Panc1 (cell line): Measurements from ENCODE around the gene ALOX12. TPM values are rescaled to one million over a fixed set of nuclear protein-coding genes. Genes with fewer than 3 reads are reported as not detected.

Experiments
- ATAC-seq: fragments of 200-7000 bp; cut with Tn5 transposase; 2 replicates; pipeline ENCODE4 v1.9.1; 2020; ENCODE audit warnings: mild to moderate bottlenecking, moderate library complexity
- BruUV-seq: library from RNA; stranded (reverse); fragments of 400-500 nt; replicated peaks from 2 replicates; lab custom pipeline; 2021; lab: Mats Ljungman, UMichigan
- CTCF ChIA-PET: fragments of 300-600 bp; sonication (Branson Sonifier 250); formaldehyde crosslinking; loops from one replicate; lab custom pipeline; 2022; ENCODE audit warnings: antibody characterized with exemption; lab: Charles Lee
- POLR2A ChIA-PET: fragments of 300-600 bp; sonication (Branson Sonifier 250); formaldehyde crosslinking; loops from one replicate; lab custom pipeline; 2022; ENCODE audit warnings: antibody characterized with exemption; lab: Charles Lee
- DNase-seq: peaks from one replicate; pipeline ENCODE4 v3.0.0-alpha.2; 2010; ENCODE audit warnings: low read depth, low spot score
- H3K27ac ChIP-seq: 2 replicates; pipeline ENCODE4 v1.5.1; 2011; ENCODE audit warnings: mild to moderate bottlenecking, low read length, inconsistent platforms
- H3K27me3 ChIP-seq: fragments of 200-500 bp; sonication (Bioruptor generic); 2 replicates; pipeline ENCODE4 v1.6.0; 2014; ENCODE audit warnings: low read length, inconsistent platforms; ENCODE audit not compliant: control insufficient read depth, insufficient read depth
- H3K36me3 ChIP-seq: fragments of 200-500 bp; sonication (Bioruptor generic); 2 replicates; pipeline ENCODE4 v1.5.1; 2014; ENCODE audit warnings: inconsistent platforms, mild to moderate bottlenecking, low read length, moderate library complexity; ENCODE audit not compliant: control insufficient read depth, insufficient read depth
- H3K4me1 ChIP-seq: 2 replicates; pipeline ENCODE4 v1.5.1; 2011; ENCODE audit warnings: inconsistent platforms, mild to moderate bottlenecking, low read length, moderate library complexity; ENCODE audit not compliant: control insufficient read depth, insufficient read depth
- H3K4me3 ChIP-seq, 2 experiments: 2 replicates each; pipeline ENCODE4 v1.5.1; 2011 to 2012; ENCODE audit warnings: low read depth in 2 of 2, low read length in 2 of 2, mild to moderate bottlenecking in 2 of 2, inconsistent platforms in 1 of 2, moderate library complexity in 1 of 2
- H3K9me3 ChIP-seq: fragments of 200-500 bp; sonication (Bioruptor generic); 2 replicates; pipeline ENCODE4 v1.5.1; 2014; ENCODE audit warnings: low read depth, mild to moderate bottlenecking, inconsistent platforms, low read length, moderate library complexity; ENCODE audit not compliant: control insufficient read depth, insufficient read depth
- POLR2AphosphoS5 ChIP-seq: IDR thresholded peaks from 2 replicates; pipeline ENCODE4 v1.6.1; 2012; ENCODE audit warnings: mild to moderate bottlenecking, low read depth, low read length, moderate library complexity
- SIN3A ChIP-seq: IDR thresholded peaks from 2 replicates; pipeline ENCODE4 v1.6.1; 2012; ENCODE audit warnings: low read depth, mild to moderate bottlenecking, low read length, moderate library complexity, borderline replicate concordance; ENCODE audit not compliant: insufficient read depth
- TCF7L2 ChIP-seq: IDR thresholded peaks from 2 replicates; pipeline ENCODE4 v1.6.1; 2011; ENCODE audit warnings: mild to moderate bottlenecking, low read depth, low read length, inconsistent platforms
- in situ Hi-C: cut with HindIII; loops from 2 replicates; pipeline ENCODE4 v1.10.0; 2016; ENCODE audit warnings: low sequenced_read_pairs, low pct_unique_long_range_greater_than_20kb
- intact Hi-C: fragments of 100-400 bp; cut with micrococcal nuclease; formaldehyde crosslinking; loops from one replicate; pipeline ENCODE4 v1.10.0; 2022; ENCODE audit not compliant: unreplicated experiment
- total RNA-seq: library from RNA; stranded (reverse); gene quantifications from one replicate; pipeline ENCODE4 v1.2.1, GENCODE V29; 2021; ENCODE audit not compliant: unreplicated experiment
- TF ChIP-seq, protein P1 (sequence below): fragments of 450-650 bp; IDR thresholded peaks from 2 replicates; pipeline ENCODE4 v1.5.1; 2017; ENCODE audit warnings: mild to moderate bottlenecking
- TF ChIP-seq, protein P2 (sequence below), 2 experiments: IDR thresholded peaks; 2 replicates each; pipeline ENCODE4 v1.6.1; 2011 to 2012; ENCODE audit warnings: low read depth in 2 of 2, control low read depth in 1 of 2, low read length in 1 of 2, mild to moderate bottlenecking in 1 of 2, moderate library complexity in 1 of 2; ENCODE audit not compliant: insufficient read depth in 1 of 2

ALOX12 gene
- total RNA-seq, 1 experiment from 2014 or later: not detected

DNA sequence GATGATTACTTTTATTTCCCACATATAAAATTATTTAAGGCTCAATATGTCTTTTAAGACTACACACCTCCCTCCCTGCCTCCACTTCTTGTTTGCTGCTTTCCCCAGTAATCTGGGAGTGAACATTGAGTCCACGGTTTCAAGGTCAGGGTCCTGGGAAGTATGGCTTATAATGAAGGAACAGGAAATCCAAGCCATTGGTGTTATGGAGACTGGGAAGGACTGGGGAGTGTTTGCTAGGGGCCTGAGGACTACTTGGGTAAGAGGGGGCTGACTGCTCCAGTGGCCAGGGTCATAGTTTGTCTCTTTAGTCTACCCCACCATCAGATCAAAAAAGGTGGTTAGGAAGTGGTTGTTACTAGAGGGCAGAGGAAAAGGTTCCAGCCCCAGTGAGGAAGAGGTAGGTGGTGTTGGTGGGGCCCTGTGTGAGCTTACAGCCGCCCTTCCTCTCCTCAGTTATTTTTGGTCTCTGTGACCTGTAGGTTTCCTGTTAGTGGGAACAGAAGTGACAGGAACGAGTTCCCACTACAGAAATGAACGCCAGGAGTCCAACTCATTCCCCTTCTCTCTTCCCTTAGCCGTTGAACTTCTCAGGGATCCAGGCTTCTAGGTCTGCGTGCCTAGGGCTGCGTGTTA is 39.2 kb downstream of the ALOX12 start:
- Histone ChIP-seq H3K4me3 (peak overlapping the region; percentile 61 to 87), H3K9me3 (no peaks in the 10 kb centered on the region), H3K27ac (peak overlapping the region; percentile 97), H3K36me3 (no peaks in the 10 kb centered on the region), H3K27me3 (no peaks in the 10 kb centered on the region), H3K4me1 (peaks cover 6% of the 10 kb centered on the region; the same call in 1 of the 2 replicates)
- ATAC-seq: no peak
- ChIA-PET CTCF (interaction anchor here (0.6 kb wide), 1 partner anchor 260 kb away, joined by 3 read pairs; no protein-coding TSS in a partner anchor), POLR2A (interaction anchor here (0.5 to 0.6 kb wide), 2 partner anchors 142 to 1789 kb away, joined by 3 read pairs; no protein-coding TSS in a partner anchor)
- TF ChIP-seq SIN3A (no peak), TCF7L2 (no peak), POLR2AphosphoS5 (no peak)
- TF ChIP-seq, protein P1, sequence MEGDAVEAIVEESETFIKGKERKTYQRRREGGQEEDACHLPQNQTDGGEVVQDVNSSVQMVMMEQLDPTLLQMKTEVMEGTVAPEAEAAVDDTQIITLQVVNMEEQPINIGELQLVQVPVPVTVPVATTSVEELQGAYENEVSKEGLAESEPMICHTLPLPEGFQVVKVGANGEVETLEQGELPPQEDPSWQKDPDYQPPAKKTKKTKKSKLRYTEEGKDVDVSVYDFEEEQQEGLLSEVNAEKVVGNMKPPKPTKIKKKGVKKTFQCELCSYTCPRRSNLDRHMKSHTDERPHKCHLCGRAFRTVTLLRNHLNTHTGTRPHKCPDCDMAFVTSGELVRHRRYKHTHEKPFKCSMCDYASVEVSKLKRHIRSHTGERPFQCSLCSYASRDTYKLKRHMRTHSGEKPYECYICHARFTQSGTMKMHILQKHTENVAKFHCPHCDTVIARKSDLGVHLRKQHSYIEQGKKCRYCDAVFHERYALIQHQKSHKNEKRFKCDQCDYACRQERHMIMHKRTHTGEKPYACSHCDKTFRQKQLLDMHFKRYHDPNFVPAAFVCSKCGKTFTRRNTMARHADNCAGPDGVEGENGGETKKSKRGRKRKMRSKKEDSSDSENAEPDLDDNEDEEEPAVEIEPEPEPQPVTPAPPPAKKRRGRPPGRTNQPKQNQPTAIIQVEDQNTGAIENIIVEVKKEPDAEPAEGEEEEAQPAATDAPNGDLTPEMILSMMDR: no peak
- TF ChIP-seq, protein P2, sequence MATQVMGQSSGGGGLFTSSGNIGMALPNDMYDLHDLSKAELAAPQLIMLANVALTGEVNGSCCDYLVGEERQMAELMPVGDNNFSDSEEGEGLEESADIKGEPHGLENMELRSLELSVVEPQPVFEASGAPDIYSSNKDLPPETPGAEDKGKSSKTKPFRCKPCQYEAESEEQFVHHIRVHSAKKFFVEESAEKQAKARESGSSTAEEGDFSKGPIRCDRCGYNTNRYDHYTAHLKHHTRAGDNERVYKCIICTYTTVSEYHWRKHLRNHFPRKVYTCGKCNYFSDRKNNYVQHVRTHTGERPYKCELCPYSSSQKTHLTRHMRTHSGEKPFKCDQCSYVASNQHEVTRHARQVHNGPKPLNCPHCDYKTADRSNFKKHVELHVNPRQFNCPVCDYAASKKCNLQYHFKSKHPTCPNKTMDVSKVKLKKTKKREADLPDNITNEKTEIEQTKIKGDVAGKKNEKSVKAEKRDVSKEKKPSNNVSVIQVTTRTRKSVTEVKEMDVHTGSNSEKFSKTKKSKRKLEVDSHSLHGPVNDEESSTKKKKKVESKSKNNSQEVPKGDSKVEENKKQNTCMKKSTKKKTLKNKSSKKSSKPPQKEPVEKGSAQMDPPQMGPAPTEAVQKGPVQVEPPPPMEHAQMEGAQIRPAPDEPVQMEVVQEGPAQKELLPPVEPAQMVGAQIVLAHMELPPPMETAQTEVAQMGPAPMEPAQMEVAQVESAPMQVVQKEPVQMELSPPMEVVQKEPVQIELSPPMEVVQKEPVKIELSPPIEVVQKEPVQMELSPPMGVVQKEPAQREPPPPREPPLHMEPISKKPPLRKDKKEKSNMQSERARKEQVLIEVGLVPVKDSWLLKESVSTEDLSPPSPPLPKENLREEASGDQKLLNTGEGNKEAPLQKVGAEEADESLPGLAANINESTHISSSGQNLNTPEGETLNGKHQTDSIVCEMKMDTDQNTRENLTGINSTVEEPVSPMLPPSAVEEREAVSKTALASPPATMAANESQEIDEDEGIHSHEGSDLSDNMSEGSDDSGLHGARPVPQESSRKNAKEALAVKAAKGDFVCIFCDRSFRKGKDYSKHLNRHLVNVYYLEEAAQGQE (IDR thresholded peaks at IDR 0.05; ENCODE audit: insufficient read depth in 1 of 2, low read depth in 2 of 2, low read length in 1 of 2): no peak
- no peak for DNase-seq
- in situ Hi-C loops (no loop called here), intact Hi-C loops (no loop called here)
- TSS peak; percentile 98 for BruUV-seq

DNA sequence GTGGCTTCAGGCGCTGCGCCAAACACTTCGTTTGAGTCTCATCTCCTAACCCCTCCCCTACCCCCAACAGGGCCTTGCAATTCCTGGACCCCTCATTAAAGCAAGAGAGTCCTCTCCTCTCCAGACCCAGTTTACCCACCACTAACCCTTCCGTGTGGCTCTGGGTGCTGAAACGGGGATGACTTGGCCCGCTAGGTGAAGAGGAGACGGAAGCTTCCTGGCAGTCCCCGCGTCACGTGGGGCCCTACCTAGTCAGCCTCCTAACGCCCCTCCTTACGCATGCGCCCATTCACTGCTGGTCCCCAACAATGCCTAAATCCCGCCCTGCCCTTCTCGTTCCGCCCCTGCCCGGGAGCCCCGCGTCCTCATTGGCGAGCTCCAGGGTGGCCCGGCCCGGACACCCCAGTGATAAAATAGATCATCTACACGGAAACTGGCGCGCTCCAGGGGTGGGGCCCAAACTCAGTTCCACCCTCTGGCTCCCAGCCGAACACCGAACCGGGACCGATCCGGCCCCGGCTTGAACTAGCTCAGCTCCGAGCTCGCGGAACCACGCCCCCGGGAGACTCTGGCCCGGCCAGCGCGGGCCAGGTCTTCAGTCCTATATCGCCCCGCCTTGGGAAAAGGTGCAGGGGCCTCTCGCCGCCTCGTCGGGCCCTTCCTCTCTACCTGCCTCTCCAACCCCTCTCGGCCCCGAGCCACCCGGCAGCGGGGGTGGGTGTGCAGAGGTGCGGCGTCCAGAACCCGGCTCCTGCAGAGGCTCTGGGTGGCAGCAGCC is 39.9 kb downstream of the ALOX12 start, which contains the start of gene SLC16A13:
SLC16A13 (plus strand) TSS at position 425 of the 778 bp plus-strand sequence. CDS start 368 bp downstream, outside the sequence.
- H3K4me1 ChIP-seq: peaks cover 6% of the 10 kb centered on the region; the same call in 1 of the 2 replicates
- H3K36me3 ChIP-seq: no peaks in the 10 kb centered on the region
- ChIA-PET POLR2A (interaction anchor here (0.5 to 0.6 kb wide), 2 partner anchors 141 to 623 kb away, joined by 3 to 5 read pairs; no protein-coding TSS in a partner anchor), CTCF (interaction anchor here (0.6 kb wide), 1 partner anchor 207 kb away, joined by 3 read pairs; the partner anchor contains the start of gene GABARAP)
- TF ChIP-seq POLR2AphosphoS5: peak; percentile 81
- TF ChIP-seq, protein P1: no peak
- H3K4me3 ChIP-seq: peak within 1 kb of the TSS; percentile 61 to 87
- ATAC-seq: peak; percentile 97
- H3K27ac ChIP-seq: peak within 1 kb of the TSS; percentile 97
- in situ Hi-C loops: no loop called here
- DNase-seq: peak; percentile 88
- intact Hi-C loops: no loop called here
- no peaks in the 10 kb centered on the region for H3K9me3 ChIP-seq
- H3K27me3 ChIP-seq: no peaks in the 10 kb centered on the region
- no TSS peak for BruUV-seq
